Stimulated activated CD4-positive, alpha-beta T cell treated with anti-CD3 and anti-CD28 coated beads, Interleukin-1b, Interleukin-23, amount 100 ng/mL, for 48 hours (primary cell): ENCODE measurements around the gene CAMSAP3.
A peak's percentile ranks its signal among the peaks of the same experiment; 100 is the strongest.

ENCODE experiments used
- DNase-seq: peaks from one replicate; pipeline ENCODE4 v3.0.0-alpha.2; 2020

Gene CAMSAP3

GRCh38 chr19:7617172-7617571 lies 21.5 kb downstream of the CAMSAP3 start:
- DNase-seq = no peak

GRCh38 chr19:7617735-7618134 lies 22.1 kb downstream of the CAMSAP3 start:
- no peak for DNase-seq

- no peak for DNase-seq
These were observed 22.7 kb downstream of the CAMSAP3 start for GRCh38 chr19:7618348-7618747.

GRCh38 chr19:7618771-7619510 lies 23.3 kb downstream of the CAMSAP3 start:
- DNase-seq = no peak

- no peak for DNase-seq
These were observed 24.2 kb downstream of the CAMSAP3 start for GRCh38 chr19:7619671-7620441.

- no peak for DNase-seq
These were observed 25.1 kb downstream of the CAMSAP3 start for GRCh38 chr19:7620442-7621412.

GRCh38 chr19:7622933-7623685 lies 27.4 kb downstream of the CAMSAP3 start:
- DNase-seq = no peak

GRCh38 chr19:7623725-7624603 lies 28.3 kb downstream of the CAMSAP3 start:
- DNase-seq = no peak

GRCh38 chr19:7624810-7625209 lies 29.1 kb downstream of the CAMSAP3 start:
- DNase-seq = no peak

- no peak for DNase-seq
These were observed 30.2 kb downstream of the CAMSAP3 start for GRCh38 chr19:7625763-7626372.

- no peak for DNase-seq
These were observed 31.5 kb downstream of the CAMSAP3 start for GRCh38 chr19:7627166-7627565.

GRCh38 chr19:7628589-7629311 lies 33.1 kb downstream of the CAMSAP3 start:
- DNase-seq = no peak

GRCh38 chr19:7629347-7630054 lies 33.8 kb downstream of the CAMSAP3 start, which contains the start of the genes PET100 and XAB2:
PET100 (plus strand) TSS chr19:7629793; CDS start chr19:7629834, 41 bp downstream.
XAB2 (minus strand) TSS chr19:7629545; CDS start chr19:7629527, 18 bp downstream.
- DNase-seq = peak; percentile 95

GRCh38 chr19:7631577-7631976 lies 35.9 kb downstream of the CAMSAP3 start:
- DNase-seq = no peak

- DNase-seq = no peak
These were observed 36.9 kb downstream of the CAMSAP3 start for GRCh38 chr19:7632340-7633203.

GRCh38 chr19:7633698-7634097 lies 38.0 kb downstream of the CAMSAP3 start, which contains the start of gene PCP2:
PCP2 (minus strand) TSS chr19:7633719; CDS start chr19:7633457, 262 bp downstream.
- DNase-seq = no peak

GRCh38 chr19:7635670-7636069 lies 40.0 kb downstream of the CAMSAP3 start:
- DNase-seq = no peak

- DNase-seq = no peak
These were observed 40.6 kb downstream of the CAMSAP3 start for GRCh38 chr19:7636317-7636690.
